Keratinocyte (primary cell): ENCODE measurements around the gene GPATCH1. TPM values are rescaled to one million over a fixed set of nuclear protein-coding genes. Genes with fewer than 3 reads are reported as not detected.
"Not testable (repeated sequence)": the region's sequence is repeated elsewhere in the genome, so short reads cannot be mapped to it uniquely, and the experiment has no call there.

Experiments used
- DNase-seq: peaks from one replicate; pipeline ENCODE4 v3.0.0-alpha.2; 2011; ENCODE audit warnings: low read depth, missing footprints, low spot score
- FAIRE-seq: peaks from 2 replicates; lab custom pipeline; 2011; peaks lifted over from hg19 to GRCh38; lab: Jason Lieb, UNC
- H2AFZ ChIP-seq: 2 replicates; pipeline ENCODE4 v1.6.0; 2012; ENCODE audit warnings: low read length, control low read depth, inconsistent platforms; ENCODE audit not compliant: control insufficient read depth
- H3K27ac ChIP-seq: 2 replicates; pipeline ENCODE4 v1.5.1; 2011; ENCODE audit warnings: low read length; ENCODE audit not compliant: control insufficient read depth, insufficient read depth
- H3K27me3 ChIP-seq: 3 replicates; pipeline ENCODE4 v1.6.0; 2011; ENCODE audit warnings: low read length; ENCODE audit not compliant: control insufficient read depth, insufficient read depth; ENCODE audit errors: extremely low read depth
- H3K36me3 ChIP-seq, 2 experiments: 2 replicates in 1 of 2; 3 replicates in 1 of 2; pipeline ENCODE4 v1.5.1; 2011; ENCODE audit warnings: low read length in 2 of 2, mild to moderate bottlenecking in 1 of 2; ENCODE audit not compliant: control insufficient read depth in 2 of 2, insufficient read depth in 2 of 2; ENCODE audit errors: extremely low read depth in 1 of 2
- H3K4me1 ChIP-seq: 3 replicates; pipeline ENCODE4 v1.5.1; 2011; ENCODE audit warnings: low read length; ENCODE audit not compliant: control insufficient read depth, insufficient read depth; ENCODE audit errors: extremely low read depth
- H3K4me2 ChIP-seq: 3 replicates; pipeline ENCODE4 v1.6.0; 2011; ENCODE audit warnings: low read depth, low read length; ENCODE audit not compliant: control insufficient read depth, insufficient read depth; ENCODE audit errors: extremely low read depth
- H3K4me3 ChIP-seq, 3 experiments: fragments of 200-600 bp in 1 of 3; sonication (generic) in 1 of 3; 2 replicates in 2 of 3; 3 replicates in 1 of 3; pipeline ENCODE4 v1.5.1; 2011 to 2016; ENCODE audit warnings: low read length in 3 of 3, mild to moderate bottlenecking in 3 of 3, control low read depth in 2 of 3, inconsistent platforms in 1 of 3, low read depth in 1 of 3, mixed read lengths in 1 of 3, mixed run types in 1 of 3, moderate library complexity in 1 of 3; ENCODE audit not compliant: control insufficient read depth in 2 of 3, insufficient read depth in 2 of 3; ENCODE audit errors: extremely low read depth in 1 of 3
- H3K79me2 ChIP-seq: 2 replicates; pipeline ENCODE4 v1.6.0; 2012; ENCODE audit warnings: low read length; ENCODE audit not compliant: control insufficient read depth, insufficient read depth
- H3K9ac ChIP-seq: 3 replicates; pipeline ENCODE4 v1.6.0; 2011; ENCODE audit warnings: low read length; ENCODE audit not compliant: control insufficient read depth, insufficient read depth; ENCODE audit errors: extremely low read depth
- H3K9me1 ChIP-seq: 3 replicates; pipeline ENCODE4 v1.6.0; 2011; ENCODE audit warnings: low read length; ENCODE audit not compliant: control insufficient read depth, insufficient read depth; ENCODE audit errors: extremely low read depth
- H3K9me3 ChIP-seq: 2 replicates; pipeline ENCODE4 v1.5.1; 2012; ENCODE audit warnings: low read depth, low read length; ENCODE audit not compliant: control insufficient read depth
- H4K20me1 ChIP-seq: 3 replicates; pipeline ENCODE4 v1.6.0; 2011; ENCODE audit warnings: low read length; ENCODE audit not compliant: control insufficient read depth, insufficient read depth; ENCODE audit errors: extremely low read depth
- CTCF ChIP-seq, 3 experiments: IDR thresholded peaks in 1 of 3; conservative IDR thresholded peaks in 1 of 3; optimal IDR thresholded peaks in 1 of 3; 2 replicates in 2 of 3; 3 replicates in 1 of 3; pipeline versions ENCODE3 to v1.5.1; 2011; ENCODE audit warnings: low read length in 3 of 3, mild to moderate bottlenecking in 3 of 3, moderate library complexity in 2 of 3, control low read depth in 1 of 3, inconsistent platforms in 1 of 3; ENCODE audit not compliant: insufficient read depth in 2 of 3; ENCODE audit errors: extremely low read depth in 1 of 3
- EZH2 ChIP-seq: IDR thresholded peaks from one replicate; pipeline ENCODE4 v1.6.1; 2012; ENCODE audit warnings: inconsistent platforms, mild to moderate bottlenecking, low read length, moderate library complexity
- dilution Hi-C: fragments of 300-500 bp; cut with MboI; formaldehyde crosslinking; loops from one replicate; pipeline ENCODE4 v1.7.0; 2020; ENCODE audit warnings: low sequenced_read_pairs; ENCODE audit not compliant: extremely low pct_ligation_motif_present
- polyA plus RNA-seq, 5 experiments: library from polyadenylated mRNA; depleted of rRNA in 3 of 5; stranded (reverse) in 3 of 5; stranded (forward) in 1 of 5; unstranded in 1 of 5; fragments of >200 nt; gene quantifications; 1 replicate in 1 of 5; 2 replicates in 3 of 5; 3 replicates in 1 of 5; pipeline versions ENCODE4 v1.2.1 to v1.2.3, GENCODE V29; 2011 to 2012; ENCODE audit warnings: missing spikeins in 2 of 5, low read depth in 1 of 5, low replicate concordance in 1 of 5

GPATCH1 gene
- polyA plus RNA-seq, 1 donor (not counting 4 experiments of a cell fraction or from before 2014, with no cell fraction given): 5.8 TPM

DNA sequence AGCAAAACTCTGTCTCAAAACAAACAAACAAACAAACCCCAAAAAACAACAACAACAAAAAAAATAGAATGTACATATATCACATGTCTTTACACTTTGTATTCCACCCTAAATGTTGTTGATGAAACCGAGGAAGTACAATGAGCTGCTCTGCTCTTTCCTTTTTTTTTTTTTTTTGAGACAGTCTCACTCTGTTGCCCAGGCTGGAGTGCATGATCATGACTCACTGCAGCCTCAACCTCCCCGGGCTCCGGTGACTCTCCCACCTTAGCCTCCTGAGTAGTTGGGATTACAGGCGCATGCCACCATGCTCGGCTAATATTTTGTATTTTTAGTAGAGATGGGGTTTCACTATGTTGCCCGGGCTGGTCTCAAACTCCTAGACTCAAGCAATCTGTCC is 82.5 kb downstream of the GPATCH1 start:
- Histone ChIP-seq H3K79me2 (no peaks in the 10 kb centered on the region), H3K4me3 (no peak overlapping the region), H4K20me1 (no peaks in the 10 kb centered on the region), H3K9me1 (no peaks in the 10 kb centered on the region), H3K4me1 (no peaks in the 10 kb centered on the region), H3K4me2 (no peak overlapping the region), H3K9me3 (no peaks in the 10 kb centered on the region), H2AFZ (no peak overlapping the region), H3K27me3 (no peaks in the 10 kb centered on the region), H3K27ac (no peak overlapping the region), H3K36me3 (no peaks in the 10 kb centered on the region), H3K9ac (no peak overlapping the region)
- TF ChIP-seq EZH2 (no peak), CTCF (optimal IDR thresholded peaks at IDR 0.05 in 1 of 3, IDR thresholded peaks at IDR 0.05 in 1 of 3, conservative IDR thresholded peaks at IDR 0.05 in 1 of 3; ENCODE audit: extremely low read depth in 1 of 3, insufficient read depth in 2 of 3, low read length in 3 of 3) (no peak)
- DNase-seq: no peak
- dilution Hi-C loops: no loop called here
- FAIRE-seq: no peak

DNA sequence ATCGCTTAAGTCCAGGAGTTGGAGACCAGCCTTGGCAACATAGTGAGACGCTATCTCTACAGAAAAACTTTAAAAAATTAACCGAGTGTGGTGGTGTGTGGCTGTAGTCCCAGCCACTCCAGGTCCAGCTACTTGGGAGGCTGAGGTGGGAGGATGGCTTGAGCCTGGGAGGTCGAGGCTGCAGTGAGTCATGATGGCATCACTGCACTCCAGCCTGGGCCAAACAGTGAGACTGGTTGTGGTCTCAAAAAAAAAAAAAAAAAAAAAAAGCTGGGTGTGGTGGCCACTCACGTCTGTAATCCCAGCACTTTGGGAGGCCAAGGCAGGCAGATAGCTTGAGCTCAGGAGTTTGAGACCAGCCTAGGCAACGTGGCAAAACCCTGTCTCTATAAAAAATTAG is 85.1 kb downstream of the GPATCH1 start:
- H3K27ac ChIP-seq, H3K9me1 ChIP-seq, dilution Hi-C loops, DNase-seq, H2AFZ ChIP-seq, H3K27me3 ChIP-seq, H3K4me1 ChIP-seq, H3K9me3 ChIP-seq, FAIRE-seq, H4K20me1 ChIP-seq, H3K4me2 ChIP-seq, H3K36me3 ChIP-seq, H3K9ac ChIP-seq, H3K4me3 ChIP-seq, H3K79me2 ChIP-seq: not testable (repeated sequence)

- DNase-seq (no peak), FAIRE-seq (no peak)
- Histone ChIP-seq H3K4me3 (no peak overlapping the region), H3K9me1 (no peaks in the 10 kb centered on the region), H2AFZ (no peak overlapping the region), H3K4me1 (peaks cover 3% of the 10 kb centered on the region), H3K4me2 (no peak overlapping the region), H3K79me2 (no peaks in the 10 kb centered on the region), H3K9me3 (no peaks in the 10 kb centered on the region), H3K27ac (no peak overlapping the region), H3K36me3 (no peaks in the 10 kb centered on the region), H3K9ac (no peak overlapping the region), H3K27me3 (no peaks in the 10 kb centered on the region), H4K20me1 (no peaks in the 10 kb centered on the region)
- TF ChIP-seq CTCF (optimal IDR thresholded peaks at IDR 0.05 in 1 of 3, IDR thresholded peaks at IDR 0.05 in 1 of 3, conservative IDR thresholded peaks at IDR 0.05 in 1 of 3; ENCODE audit: extremely low read depth in 1 of 3, insufficient read depth in 2 of 3, low read length in 3 of 3) (no peak), EZH2 (no peak)
- dilution Hi-C loops: no loop called here
Measured at GRCh38 chr19:33167438-33167837, 86.5 kb downstream of the GPATCH1 start.
